ENCODE data around the gene YAP1.

GRCh38 chr11:102144357-102145355, 34.4 kb downstream of the YAP1 start:
- TF ChIP-seq CTCF (IDR thresholded peaks at IDR 0.05) (no peak), POLR2A (IDR thresholded peaks at IDR 0.05; ENCODE audit: low read depth) (no peak), EP300 (IDR thresholded peaks at IDR 0.05) (no peak)

Measured in esophagus muscularis mucosa (tissue), 4 donors.